Coronary artery (tissue), 2 donors: ENCODE data around the gene HMCN1.

Experiments used
- DNase-seq: peaks from one replicate; pipeline ENCODE4 v3.0.0-alpha.2; 2017; ENCODE audit warnings: low spot score
- H3K27ac ChIP-seq, 2 donors: fragments of 200-600 bp; sonication (generic); one replicate each; pipeline ENCODE4 v1.5.1; 2016 to 2019
- H3K4me3 ChIP-seq: fragments of 200-600 bp; sonication (generic); 2 replicates; pipeline ENCODE4 v1.5.1; 2016; ENCODE audit warnings: mild to moderate bottlenecking, moderate library complexity
- CTCF ChIP-seq: fragments of 200-600 bp; sonication (generic); IDR thresholded peaks from one replicate; pipeline ENCODE4 v1.5.1; 2019; ENCODE audit warnings: antibody characterized with exemption

The HMCN1 gene

DNA sequence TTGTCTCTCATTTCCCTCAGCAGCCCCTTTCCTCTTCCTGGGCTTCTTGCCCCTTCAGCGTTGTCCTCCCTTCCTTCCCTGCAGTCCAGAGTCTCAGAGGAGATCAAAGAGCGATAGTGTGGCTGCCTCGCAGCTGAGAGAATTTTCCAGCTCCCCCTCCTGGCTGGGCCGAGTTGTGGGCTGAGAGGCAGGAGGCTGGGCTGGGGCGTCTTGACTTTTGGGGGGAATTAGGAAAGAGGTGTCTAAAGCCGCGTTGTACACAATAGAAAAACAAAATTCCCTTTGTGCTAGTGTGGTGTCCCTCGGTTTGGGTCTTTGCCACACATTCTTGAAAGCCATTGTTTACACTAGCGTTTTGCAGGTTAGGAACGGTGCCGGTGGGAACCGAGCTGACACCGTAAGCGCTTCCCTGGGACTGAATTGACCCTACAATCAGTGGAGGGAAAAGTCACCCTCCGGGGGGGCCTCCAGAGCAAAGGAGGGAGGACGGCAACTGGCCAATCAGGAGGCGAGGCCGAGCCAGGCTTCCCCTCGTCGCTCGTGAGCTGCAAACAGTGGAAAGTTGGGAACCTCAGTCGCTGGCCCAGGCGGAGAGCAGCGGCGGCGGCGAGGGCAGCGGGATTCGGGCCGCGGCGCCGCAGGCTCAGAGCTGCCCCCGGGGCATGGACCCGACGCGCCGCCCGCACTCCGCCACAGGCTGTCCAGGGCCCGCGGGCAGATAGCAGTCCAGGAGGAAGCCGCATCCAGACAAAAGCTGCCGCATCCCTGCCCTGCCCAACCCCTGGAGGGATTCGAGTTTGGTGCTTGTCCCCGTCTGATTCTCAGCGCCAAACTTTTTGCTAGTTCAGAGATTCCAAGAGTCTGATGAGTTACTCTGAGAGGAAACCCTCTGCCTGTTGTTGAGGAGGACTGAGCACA lies at the start of gene HMCN1:
Gene HMCN1, plus strand, starts transcription at position 574 of the 918 bp plus-strand sequence. CDS start 389 bp downstream, outside the sequence.
- TF ChIP-seq CTCF: no peak
- H3K4me3 ChIP-seq: peak within 1 kb of the TSS; percentile 86
- peak; percentile 87 for DNase-seq
- peak within 1 kb of the TSS; percentile 74 to 96 for H3K27ac ChIP-seq

DNA sequence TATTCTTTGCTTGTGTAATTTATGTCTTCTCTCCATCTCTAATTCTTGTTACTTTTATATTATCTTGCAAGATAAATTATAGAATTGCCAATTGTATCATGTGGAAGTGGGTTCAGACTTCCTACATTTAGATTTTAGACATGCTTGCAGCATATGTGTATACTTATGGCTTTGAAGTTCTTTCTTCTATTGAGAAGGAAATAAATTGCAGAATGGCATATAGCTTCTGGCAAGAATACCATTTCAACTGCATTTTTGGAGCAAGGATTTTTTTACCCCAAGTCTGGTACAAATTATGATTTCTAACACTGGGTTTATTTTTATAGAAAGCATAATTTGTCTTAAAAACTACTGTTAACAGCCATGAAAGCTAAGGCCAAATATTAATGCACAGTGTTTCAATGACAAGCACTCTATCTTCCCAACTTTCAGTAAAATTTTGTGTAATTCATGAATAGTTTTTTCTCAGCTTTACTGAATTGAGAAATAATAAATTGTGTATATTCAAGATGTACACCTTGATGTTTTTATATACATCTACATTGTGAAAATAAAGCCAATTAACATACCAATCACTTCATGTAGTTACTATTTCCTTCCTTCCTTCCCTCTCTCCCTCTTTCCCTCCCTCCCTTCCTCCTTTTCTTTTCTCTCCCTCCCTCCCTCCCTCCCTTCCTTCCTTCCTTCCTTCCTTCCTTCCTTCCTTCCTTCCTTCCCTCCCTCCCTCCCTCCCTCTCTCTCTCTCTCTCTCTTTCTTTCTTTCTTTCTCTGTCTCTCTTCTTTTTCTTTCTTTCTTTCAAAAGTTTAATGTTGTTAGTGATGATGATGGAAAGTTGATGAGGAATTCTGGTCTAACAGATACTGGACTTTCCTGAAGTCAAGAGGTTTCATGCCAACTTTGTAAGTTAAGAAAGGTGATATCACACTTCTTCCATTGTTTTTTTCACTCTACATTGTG lies 47.1 kb upstream of the HMCN1 start:
- no peak for TF ChIP-seq CTCF
- DNase-seq: no peak
- H3K27ac ChIP-seq: no peak overlapping the region
- H3K4me3 ChIP-seq: no peak overlapping the region

DNA sequence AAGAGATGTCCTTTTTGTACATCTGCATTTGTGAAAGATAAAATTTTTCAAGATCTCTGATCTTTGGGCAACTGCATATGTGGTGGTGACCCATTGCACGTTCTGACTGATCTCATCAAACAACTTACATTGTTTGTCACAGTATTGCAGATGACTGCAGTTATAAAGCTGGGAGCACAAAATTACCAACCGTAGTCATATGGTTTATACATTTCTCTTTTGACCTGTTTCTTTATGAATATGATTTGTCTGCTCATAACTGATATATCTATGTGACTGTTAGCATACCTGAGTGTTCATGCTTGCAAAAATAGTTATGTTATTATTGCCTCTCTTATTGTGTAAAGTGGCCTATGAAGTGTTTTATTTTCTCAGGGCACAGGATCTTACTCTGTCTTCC lies 43.7 kb upstream of the HMCN1 start:
- no peak for DNase-seq

GRCh38 chr1:185693654-185694053 lies 40.5 kb upstream of the HMCN1 start:
- H3K27ac ChIP-seq: peak overlapping the region in 1 of 2 donors; percentile 9
- no peak for DNase-seq
- H3K4me3 ChIP-seq: peak overlapping the region; percentile 9
- TF ChIP-seq CTCF: no peak

More for the DNA sequence above, 43.7 kb upstream of the HMCN1 start:
- no peak for TF ChIP-seq CTCF
- no peak overlapping the region for H3K4me3 ChIP-seq
- H3K27ac ChIP-seq: no peak overlapping the region

GRCh38 chr1:185694081-185694480 lies 40.1 kb upstream of the HMCN1 start:
- no peak for TF ChIP-seq CTCF
- DNase-seq: no peak
- Histone ChIP-seq H3K27ac (peak overlapping the region in 1 of 2 donors; percentile 61), H3K4me3 (peak overlapping the region; percentile 9)

DNA sequence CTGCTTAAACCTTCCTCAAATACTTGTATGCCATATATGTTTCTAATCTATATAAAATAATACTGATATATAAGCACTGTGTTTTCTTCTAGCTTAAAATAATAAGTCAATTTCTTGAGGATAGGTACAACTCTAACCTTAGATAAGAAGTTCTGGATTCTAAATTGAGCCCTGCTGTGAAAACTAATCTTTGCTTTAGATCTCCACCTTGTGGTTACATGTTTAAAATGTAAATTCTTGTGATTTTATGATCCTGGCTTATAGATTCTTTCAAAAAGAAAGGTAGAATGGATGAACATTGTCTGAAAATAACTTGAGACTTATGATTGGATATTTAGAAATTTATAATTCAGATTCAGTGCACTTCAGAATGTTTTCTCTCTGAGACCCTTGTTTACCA lies 38.9 kb upstream of the HMCN1 start:
- no peak overlapping the region for H3K27ac ChIP-seq
- no peak for DNase-seq
- TF ChIP-seq CTCF: no peak
- H3K4me3 ChIP-seq: no peak overlapping the region
